NT2/D1 (cell line): Measurements from ENCODE around the gene RNF146.

Experiments
- SUZ12 ChIP-seq: IDR thresholded peaks from 2 replicates; pipeline ENCODE4 v1.6.1; 2011; ENCODE audit not compliant: insufficient read length, insufficient read depth; ENCODE audit errors: extremely low read depth
- YY1 ChIP-seq: IDR thresholded peaks from 2 replicates; pipeline ENCODE4 v1.6.1; 2011; ENCODE audit not compliant: insufficient read length, insufficient read depth
- ZNF274 ChIP-seq: IDR thresholded peaks from 2 replicates; pipeline ENCODE4 v1.6.1; 2011; ENCODE audit warnings: mild to moderate bottlenecking, low read depth, low read length

- TF ChIP-seq YY1 (no peak), SUZ12 (no peak), ZNF274 (no peak)
Measured at GRCh38 chr6:127332383-127332961, 65.8 kb downstream of the RNF146 start.
